ENCODE results near the gene PITHD1. TPM values are rescaled to one million over a fixed set of nuclear protein-coding genes. Genes with fewer than 3 reads are reported as not detected.

Gene PITHD1
- total and polyA plus RNA-seq, 3 donors from 2014 or later = 83.7 to 99.3 (median 89.9) TPM

DNA sequence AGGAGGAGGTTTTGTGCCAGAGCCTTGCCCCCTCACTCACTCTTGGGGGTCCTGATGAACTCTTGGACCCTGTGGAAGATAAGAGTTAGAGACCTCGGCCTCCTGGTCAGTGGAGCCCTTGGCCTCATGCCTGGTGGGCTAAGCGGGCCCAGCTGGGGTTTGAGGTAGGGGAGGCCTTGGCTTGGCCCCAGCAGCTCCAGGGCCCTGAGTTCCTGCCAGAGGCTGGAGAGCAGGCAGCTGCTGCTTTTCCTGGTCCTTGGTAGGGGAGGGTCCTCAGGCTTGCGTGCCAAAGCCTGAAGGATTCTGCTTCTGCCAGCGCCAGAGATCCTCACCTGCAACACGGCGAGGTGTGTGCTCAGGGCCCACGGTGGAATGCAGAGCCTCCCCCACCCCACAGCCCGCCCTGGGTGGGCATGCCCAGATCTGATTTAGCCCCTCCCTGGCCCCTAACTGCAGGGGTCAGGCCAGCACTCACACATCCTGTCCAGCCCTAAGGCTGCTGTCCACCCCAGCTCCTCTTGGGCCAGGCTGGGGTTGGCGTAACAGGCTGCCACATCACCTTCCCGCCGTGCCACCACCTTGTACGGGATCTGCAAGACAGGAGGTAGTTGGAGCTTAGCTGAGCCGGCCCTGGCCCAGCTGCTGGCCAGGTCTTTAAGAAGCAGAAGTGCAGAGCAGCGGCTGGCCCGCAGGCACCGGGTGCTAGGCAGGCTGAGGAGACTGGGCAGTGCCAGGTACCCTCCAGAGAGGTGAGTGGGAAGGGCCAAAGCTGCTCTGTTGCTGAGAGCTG is 17.7 kb downstream of the PITHD1 start:
- H3K27ac ChIP-seq = no peak overlapping the region
- DNase-seq = no peak
- no peaks in the 10 kb centered on the region for H3K27me3 ChIP-seq
- intact Hi-C loops (cut with DNase I; ENCODE audit: low total_unique reads) = no loop called here
- H3K4me1 ChIP-seq = peaks cover 7% of the 10 kb centered on the region
- no peaks in the 10 kb centered on the region for H3K36me3 ChIP-seq (ENCODE audit: low read depth, missing control alignments)
- TF ChIP-seq CTCF (IDR thresholded peaks at IDR 0.05) (no peak), POLR2A (IDR thresholded peaks at IDR 0.05) (no peak)
- H3K4me3 ChIP-seq = no peak overlapping the region
- WGBS, 2 donors = 53 to 83% methylated on average over 3 to 15 of the region's 16 CpGs
- no peaks in the 10 kb centered on the region for H3K9me3 ChIP-seq

GRCh38 chr1:23796466-23797271 is 18.5 kb downstream of the PITHD1 start:
- intact Hi-C loops (cut with DNase I; ENCODE audit: low total_unique reads) = no loop called here
- Histone ChIP-seq H3K4me3 (no peak overlapping the region), H3K27ac (no peak overlapping the region), H3K27me3 (no peaks in the 10 kb centered on the region), H3K36me3 (ENCODE audit: low read depth, missing control alignments) (no peaks in the 10 kb centered on the region), H3K9me3 (no peaks in the 10 kb centered on the region), H3K4me1 (peaks cover 13% of the 10 kb centered on the region)
- TF ChIP-seq POLR2A (IDR thresholded peaks at IDR 0.05) (no peak), CTCF (IDR thresholded peaks at IDR 0.05) (no peak)
- no peak for DNase-seq
- WGBS, 2 donors = 70 to 75% methylated on average over 16 to 17 of the region's 17 CpGs

DNA sequence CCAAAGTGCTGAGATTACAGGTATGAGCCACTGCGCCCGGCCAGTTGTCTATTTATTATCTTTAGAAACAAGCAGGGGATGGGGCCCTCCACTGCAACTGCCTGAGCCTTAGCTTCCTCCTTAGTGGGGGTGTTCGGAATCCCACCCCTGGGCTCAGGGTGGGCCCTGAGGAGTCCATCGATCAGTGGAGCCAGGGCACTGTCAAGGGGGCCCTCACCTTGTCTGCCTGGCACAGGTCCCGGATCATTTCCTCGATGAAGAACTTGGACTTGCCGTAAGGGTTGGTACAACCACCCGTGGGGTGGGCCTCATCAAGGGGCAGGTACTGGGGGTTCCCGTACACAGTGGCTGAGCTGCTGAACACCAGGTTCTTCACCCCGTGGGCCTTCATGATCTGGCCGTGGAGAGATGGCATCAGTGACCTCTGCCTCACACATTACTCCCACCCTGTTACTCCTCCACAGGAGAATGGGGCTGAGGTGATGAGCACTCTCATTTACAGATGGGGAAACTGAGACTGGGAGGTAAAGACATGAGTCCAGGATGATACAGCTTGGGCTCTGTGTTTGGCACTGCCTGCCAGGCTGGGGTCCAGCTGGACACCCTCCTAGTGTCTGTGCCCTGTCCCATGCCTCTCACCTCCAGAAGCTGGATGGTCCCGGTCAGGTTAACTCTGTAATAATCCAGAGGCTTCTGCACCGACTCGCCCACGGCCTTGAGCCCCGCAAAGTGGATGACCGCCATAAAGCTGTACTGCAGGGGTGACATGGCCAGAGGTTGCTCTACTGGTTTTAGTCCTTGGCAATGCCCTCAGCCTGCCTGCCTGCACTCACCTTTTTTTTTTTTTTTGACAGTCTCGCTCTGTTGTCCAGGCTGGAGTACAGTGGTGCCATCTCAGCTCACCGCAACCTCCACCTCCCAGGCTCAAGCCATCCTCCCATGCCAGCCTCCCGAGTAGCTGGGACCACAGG is 19.5 kb downstream of the PITHD1 start:
- DNase-seq = no peak
- no peak for TF ChIP-seq POLR2A (IDR thresholded peaks at IDR 0.05)
- TF ChIP-seq CTCF (IDR thresholded peaks at IDR 0.05) = no peak
- WGBS, 2 donors = 80 to 89% methylated on average over 14 to 20 of the region's 20 CpGs
- no peaks in the 10 kb centered on the region for H3K9me3 ChIP-seq
- H3K36me3 ChIP-seq (ENCODE audit: low read depth, missing control alignments) = no peaks in the 10 kb centered on the region
- peaks cover 17% of the 10 kb centered on the region for H3K4me1 ChIP-seq
- H3K27ac ChIP-seq = no peak overlapping the region
- no peak overlapping the region for H3K4me3 ChIP-seq
- intact Hi-C loops (cut with DNase I; ENCODE audit: low total_unique reads) = no loop called here
- H3K27me3 ChIP-seq = no peaks in the 10 kb centered on the region

GRCh38 chr1:23798662-23799142 is 20.5 kb downstream of the PITHD1 start:
- WGBS, 2 donors = 80 to 90% methylated on average over 6 to 12 of the region's 12 CpGs
- TF ChIP-seq POLR2A (IDR thresholded peaks at IDR 0.05) = no peak
- no peak for TF ChIP-seq CTCF (IDR thresholded peaks at IDR 0.05)
- no peaks in the 10 kb centered on the region for H3K9me3 ChIP-seq
- intact Hi-C loops (cut with DNase I; ENCODE audit: low total_unique reads) = no loop called here
- DNase-seq = no peak
- H3K4me3 ChIP-seq = no peak overlapping the region
- H3K27me3 ChIP-seq = no peaks in the 10 kb centered on the region
- no peak overlapping the region for H3K27ac ChIP-seq
- H3K4me1 ChIP-seq = peaks cover 22% of the 10 kb centered on the region
- H3K36me3 ChIP-seq (ENCODE audit: low read depth, missing control alignments) = no peaks in the 10 kb centered on the region
